Hematopoietic multipotent progenitor cell treated with erythropoietin and hydrocortisone succinate and interleukin-3 and kit ligand, for 17 days (in vitro differentiated cells): ENCODE results near the gene TSPAN18.

Source experiments
- DNase-seq: peaks from one replicate; pipeline ENCODE4 v3.0.0-alpha.2; 2015; ENCODE audit warnings: low spot score

Gene TSPAN18

DNA sequence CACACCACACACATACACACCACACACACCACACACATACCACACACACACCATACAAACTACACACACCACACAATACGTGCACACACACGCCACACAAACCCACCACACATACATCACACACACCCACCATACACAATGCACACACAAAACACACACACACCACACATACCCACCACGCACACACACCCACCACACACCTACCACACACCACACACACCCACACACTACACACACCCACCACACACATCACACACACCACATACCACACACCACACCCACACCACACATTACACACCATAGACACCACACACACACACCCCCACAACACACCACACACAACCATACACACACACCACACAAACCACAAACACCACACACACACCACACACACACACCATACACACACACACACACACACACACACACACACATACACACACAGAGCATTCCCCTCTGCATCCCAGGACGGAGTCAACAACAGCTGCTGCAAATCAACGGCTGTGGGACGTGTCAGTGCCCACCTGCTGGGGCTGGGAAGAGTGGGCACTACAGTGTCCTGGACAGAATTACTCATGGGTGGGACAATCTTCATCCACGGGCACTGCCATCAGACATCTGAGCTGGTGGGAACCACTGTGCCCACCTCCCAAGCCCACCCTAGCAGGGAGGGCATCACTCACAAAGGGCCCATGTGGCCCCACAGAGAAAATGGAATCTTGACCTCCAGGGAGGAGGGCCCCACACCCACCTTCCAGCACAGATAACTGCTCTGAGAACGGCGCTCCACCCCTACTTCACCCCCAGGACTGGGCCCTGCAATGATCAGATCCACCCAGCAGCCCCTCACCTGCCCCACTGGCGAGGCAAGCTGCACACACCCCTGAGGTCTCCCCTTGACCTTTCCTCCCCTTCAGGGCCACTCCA, 215.5 kb downstream of the TSPAN18 start:
- no peak for DNase-seq

GRCh38 chr11:44943118-44943517, 216.4 kb downstream of the TSPAN18 start:
- no peak for DNase-seq

- DNase-seq: no peak
These were observed 216.9 kb downstream of the TSPAN18 start for GRCh38 chr11:44943696-44944095.

GRCh38 chr11:44944181-44944852, 217.6 kb downstream of the TSPAN18 start:
- DNase-seq: no peak

DNA sequence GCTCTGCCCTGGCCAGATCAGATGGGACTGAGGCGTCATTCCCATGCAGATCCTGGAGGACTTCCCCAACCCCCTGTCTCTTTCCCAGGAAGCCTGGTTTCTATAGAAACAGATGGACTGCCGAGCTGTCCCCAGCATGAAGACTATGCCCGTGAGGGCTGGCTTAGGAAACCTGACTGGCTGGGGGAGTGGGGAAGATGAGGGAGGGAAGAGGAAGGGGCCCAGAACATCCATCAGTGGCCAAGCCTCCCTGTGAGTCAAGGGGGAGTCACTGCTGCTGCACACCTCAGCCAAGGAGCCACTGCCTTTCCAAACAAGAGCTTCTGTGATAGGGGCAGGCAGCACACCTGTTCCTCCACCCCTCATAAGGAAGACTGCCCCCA, 218.1 kb downstream of the TSPAN18 start:
- no peak for DNase-seq

DNA sequence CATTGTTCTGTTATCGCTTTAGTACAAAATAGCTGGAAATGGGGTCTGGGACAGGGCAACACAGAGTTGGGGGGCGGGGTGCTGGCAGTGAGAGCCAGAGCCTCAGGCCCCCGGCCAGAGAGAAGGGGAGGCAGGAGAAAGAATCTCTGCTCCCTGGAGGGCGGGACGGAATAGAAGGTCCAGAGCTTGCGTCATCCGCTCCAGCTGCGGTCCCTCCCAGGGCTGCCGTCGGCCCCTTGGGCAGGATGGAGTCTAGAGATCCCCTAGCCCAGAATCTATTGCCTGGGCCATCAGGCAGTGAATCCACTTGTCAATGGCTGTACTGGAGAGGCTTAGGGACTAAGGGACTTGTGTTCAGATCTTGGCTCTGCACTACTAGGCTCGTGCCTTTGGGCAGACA, 218.9 kb downstream of the TSPAN18 start:
- no peak for DNase-seq

DNA sequence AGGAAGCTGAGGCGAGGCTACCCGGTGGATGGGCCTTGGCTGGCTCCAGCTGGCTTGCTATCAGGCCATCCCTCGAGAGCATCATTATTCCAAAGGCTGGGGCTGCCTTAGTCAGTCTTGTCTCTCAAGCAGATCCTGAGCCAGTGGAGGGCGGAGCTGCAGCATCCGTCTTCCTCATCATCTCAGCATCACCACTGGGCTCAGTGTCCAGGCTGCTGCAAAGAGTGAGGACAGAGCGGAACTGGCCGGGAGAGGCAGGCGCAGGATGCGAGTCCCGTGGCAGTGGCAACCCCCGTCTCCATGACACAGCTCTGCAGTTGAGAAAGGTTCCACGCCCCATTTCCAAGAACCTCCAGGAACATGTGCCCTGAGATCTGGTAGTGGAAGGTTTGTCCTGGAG, 219.5 kb downstream of the TSPAN18 start:
- DNase-seq: no peak

DNA sequence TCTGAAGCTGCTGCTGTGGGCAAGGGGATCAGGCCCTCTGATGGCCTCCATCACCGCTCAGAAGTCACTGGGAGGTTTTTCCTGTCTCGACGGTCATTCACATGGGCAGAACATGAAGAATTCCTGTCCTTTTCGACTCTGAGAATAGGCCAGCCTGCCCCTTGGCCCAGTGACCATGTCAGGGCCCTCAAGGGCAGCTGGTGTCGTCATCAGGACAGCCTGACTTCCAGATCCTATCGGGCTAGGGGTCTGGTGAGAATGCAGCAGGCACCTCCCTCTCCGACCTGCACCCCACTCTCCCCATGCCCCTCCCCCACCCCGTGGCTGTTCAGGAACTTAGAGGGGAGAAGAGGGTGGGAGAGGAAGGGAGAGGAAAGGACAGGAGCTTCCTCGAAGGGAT, 220.4 kb downstream of the TSPAN18 start:
- DNase-seq: no peak

- DNase-seq: no peak
These were observed 221.4 kb downstream of the TSPAN18 start for GRCh38 chr11:44948155-44948554.

- no peak for DNase-seq
These were observed 222.6 kb downstream of the TSPAN18 start for GRCh38 chr11:44949160-44950030.

GRCh38 chr11:44950031-44950624, 223.4 kb downstream of the TSPAN18 start:
- DNase-seq: no peak

- DNase-seq: no peak
These were observed 224.1 kb downstream of the TSPAN18 start, which contains the start of gene TP53I11 for GRCh38 chr11:44950625-44951476. Gene TP53I11, minus strand, starts transcription at chr11:44950883. Its CDS starts 12,548 bp downstream, at chr11:44938335.

DNA sequence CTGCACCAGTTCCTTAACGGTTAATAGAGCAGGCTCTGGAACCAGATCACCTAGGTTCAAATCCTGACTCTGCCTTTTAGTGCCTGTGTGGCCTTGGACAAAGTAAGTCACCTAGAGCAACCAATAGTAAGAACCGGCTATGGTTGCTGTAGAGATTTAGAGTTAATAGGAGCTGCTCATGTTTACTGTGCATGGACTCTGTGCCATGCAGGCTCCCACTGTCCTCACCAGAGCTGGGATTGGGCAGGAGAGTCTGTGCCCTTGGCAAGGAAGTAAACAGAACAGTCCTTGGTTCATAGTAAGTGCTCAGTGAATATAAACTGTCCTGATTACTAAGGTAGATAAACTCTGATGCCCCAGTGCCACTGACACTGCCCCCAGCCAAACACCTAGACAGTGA, 225.3 kb downstream of the TSPAN18 start:
- DNase-seq: no peak

GRCh38 chr11:44952500-44953260, 225.9 kb downstream of the TSPAN18 start:
- no peak for DNase-seq

DNA sequence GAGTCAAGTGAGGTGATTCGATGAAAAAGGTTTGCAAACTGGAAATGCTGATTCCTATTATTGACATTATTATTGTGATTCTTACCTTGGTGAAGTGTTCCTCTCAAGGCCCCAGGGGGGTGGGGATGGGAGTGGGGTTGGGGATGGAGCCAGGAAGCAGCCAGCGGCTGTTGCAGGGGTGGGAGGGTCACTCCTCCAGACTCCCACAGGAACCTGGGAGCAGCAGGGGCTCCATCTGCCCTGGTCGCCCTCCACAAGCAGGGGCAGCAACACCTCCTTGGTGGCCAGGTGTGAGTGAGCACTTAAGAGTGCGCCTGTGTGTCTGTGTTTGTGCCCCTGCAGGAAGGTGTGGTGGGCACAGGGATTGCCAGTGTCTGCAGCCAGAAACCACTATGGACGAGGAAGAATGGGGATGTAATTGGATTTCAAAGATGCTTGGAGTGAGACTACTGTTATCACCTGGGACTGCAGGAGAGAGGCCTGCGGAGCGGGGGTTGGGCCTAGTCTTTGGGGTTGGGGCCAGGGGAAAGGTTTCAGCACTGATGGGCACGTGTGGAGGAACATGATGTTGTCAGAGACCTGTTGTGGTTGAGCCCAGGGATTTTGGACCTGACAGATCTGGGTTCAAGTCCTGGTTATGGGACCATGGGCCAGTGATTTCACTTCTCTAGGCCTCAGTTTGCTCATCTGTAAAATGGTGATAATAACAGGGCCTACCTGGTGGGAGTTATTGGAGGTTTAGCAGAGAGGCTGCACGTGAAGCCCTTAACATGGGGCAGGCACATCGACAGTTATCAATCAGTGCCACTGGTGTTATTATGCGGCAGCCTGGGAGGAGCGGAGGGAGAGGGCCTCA, 227.5 kb downstream of the TSPAN18 start:
- no peak for DNase-seq

- no peak for DNase-seq
These were observed 228.4 kb downstream of the TSPAN18 start for GRCh38 chr11:44955015-44955738.

DNA sequence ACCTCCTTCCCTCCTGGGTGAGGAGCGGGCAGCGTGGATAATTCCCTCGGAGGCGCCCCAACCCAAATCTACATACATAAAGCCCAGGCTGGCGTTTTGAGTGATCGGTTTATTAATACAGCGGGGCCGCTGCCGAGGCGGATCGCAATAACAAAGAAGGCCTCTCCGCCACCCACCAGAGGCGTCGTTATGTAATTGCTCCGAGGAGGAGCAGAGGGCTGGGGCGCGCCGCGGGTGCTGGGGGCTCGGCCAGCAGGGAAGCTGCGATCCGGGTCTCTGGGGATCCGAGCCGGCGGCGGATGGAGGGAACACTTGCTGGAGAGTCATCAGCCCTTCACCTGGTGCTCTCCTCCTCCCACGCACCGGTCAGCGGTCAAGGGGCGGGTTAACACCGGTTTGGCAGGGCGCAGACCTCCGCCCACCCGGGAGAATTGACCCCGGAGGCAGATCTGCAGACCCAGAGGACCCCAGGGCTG, 230.3 kb downstream of the TSPAN18 start:
- DNase-seq: no peak
